ENCODE measurements around the gene MAP2. TPM values are rescaled to one million over a fixed set of nuclear protein-coding genes. Genes with fewer than 3 reads are reported as not detected.

The MAP2 gene
- total RNA-seq, 1 experiment from 2014 or later, result 71.1 TPM

- H3K9me2 ChIP-seq (ENCODE audit: insufficient read depth), result no peaks in the 10 kb centered on the region
- H2AFZ ChIP-seq, result no peak overlapping the region
- 0 out of 2 replicates have a peak, but pooled peaks cover 3% of the 10 kb centered on the region for H3F3A ChIP-seq (ENCODE audit: insufficient read depth, low read depth)
- ChIA-PET CTCF (no interaction called here), POLR2A (ENCODE audit: unreplicated experiment) (no interaction called here)
- H3K36me3 ChIP-seq (ENCODE audit: low read depth), result no peaks in the 10 kb centered on the region
- no peaks in the 10 kb centered on the region for H3K27me3 ChIP-seq (ENCODE audit: insufficient read depth, low read depth)
- H3K4me1 ChIP-seq (replicated peaks; ENCODE audit: insufficient read depth), result peaks cover 18% of the 10 kb centered on the region
- H3K79me2 ChIP-seq (ENCODE audit: low read depth), result no peaks in the 10 kb centered on the region
- no TSS peak for BruUV-seq (replicated peaks)
- intact Hi-C loops (cut with micrococcal nuclease; ENCODE audit: unreplicated experiment), result no loop called here
- no peak overlapping the region for H3K27ac ChIP-seq
- no peak for TF ChIP-seq CTCF (conservative IDR thresholded peaks at IDR 0.05)
- no peak for TF ChIP-seq EZH2 (IDR thresholded peaks at IDR 0.05; ENCODE audit: low read depth)
- no peak for DNase-seq
- H3K4me2 ChIP-seq, result no peak overlapping the region
- no peaks in the 10 kb centered on the region; the same call in 1 of the 2 replicates for H3K9me3 ChIP-seq (ENCODE audit: insufficient read depth, low read depth)
- no peak overlapping the region for H3K4me3 ChIP-seq
- no peaks in the 10 kb centered on the region for H4K20me1 ChIP-seq (ENCODE audit: insufficient read depth)
Observed at GRCh38 chr2:209468846-209469245, 45.0 kb downstream of the MAP2 start.

GRCh38 chr2:209469481-209469880, 45.6 kb downstream of the MAP2 start:
- no TSS peak for BruUV-seq (replicated peaks)
- Histone ChIP-seq H2AFZ (no peak overlapping the region), H4K20me1 (ENCODE audit: insufficient read depth) (no peaks in the 10 kb centered on the region), H3K36me3 (ENCODE audit: low read depth) (no peaks in the 10 kb centered on the region), H3K4me1 (replicated peaks; ENCODE audit: insufficient read depth) (peaks cover 24% of the 10 kb centered on the region), H3K4me2 (no peak overlapping the region), H3K27me3 (ENCODE audit: insufficient read depth, low read depth) (no peaks in the 10 kb centered on the region), H3K9me3 (ENCODE audit: insufficient read depth, low read depth) (no peaks in the 10 kb centered on the region; the same call in 1 of the 2 replicates), H3K79me2 (ENCODE audit: low read depth) (no peaks in the 10 kb centered on the region), H3K4me3 (no peak overlapping the region), H3K9me2 (ENCODE audit: insufficient read depth) (no peaks in the 10 kb centered on the region), H3F3A (ENCODE audit: insufficient read depth, low read depth) (0 out of 2 replicates have a peak, but pooled peaks cover 3% of the 10 kb centered on the region), H3K27ac (no peak overlapping the region)
- DNase-seq, result no peak
- POLR2A ChIA-PET (ENCODE audit: unreplicated experiment), result no interaction called here
- CTCF ChIA-PET, result no interaction called here
- intact Hi-C loops (cut with micrococcal nuclease; ENCODE audit: unreplicated experiment), result no loop called here
- TF ChIP-seq EZH2 (IDR thresholded peaks at IDR 0.05; ENCODE audit: low read depth), result no peak
- no peak for TF ChIP-seq CTCF (conservative IDR thresholded peaks at IDR 0.05)

- BruUV-seq (replicated peaks), result no TSS peak
- intact Hi-C loops (cut with micrococcal nuclease; ENCODE audit: unreplicated experiment), result loop anchor here (10.0 kb wide), 1 partner anchor 174 kb away; no protein-coding TSS in a partner anchor
- H4K20me1 ChIP-seq (ENCODE audit: insufficient read depth), result no peaks in the 10 kb centered on the region
- H3K4me3 ChIP-seq, result no peak overlapping the region
- ChIA-PET POLR2A (ENCODE audit: unreplicated experiment) (no interaction called here), CTCF (no interaction called here)
- TF ChIP-seq CTCF (conservative IDR thresholded peaks at IDR 0.05) (no peak), EZH2 (IDR thresholded peaks at IDR 0.05; ENCODE audit: low read depth) (no peak)
- H3K36me3 ChIP-seq (ENCODE audit: low read depth), result no peaks in the 10 kb centered on the region
- H3K9me2 ChIP-seq (ENCODE audit: insufficient read depth), result no peaks in the 10 kb centered on the region
- no peaks in the 10 kb centered on the region; the same call in 1 of the 2 replicates for H3K9me3 ChIP-seq (ENCODE audit: insufficient read depth, low read depth)
- no peak overlapping the region for H2AFZ ChIP-seq
- no peaks in the 10 kb centered on the region for H3K27me3 ChIP-seq (ENCODE audit: insufficient read depth, low read depth)
- H3K4me1 ChIP-seq (replicated peaks; ENCODE audit: insufficient read depth), result peaks cover 24% of the 10 kb centered on the region
- no peak overlapping the region for H3K27ac ChIP-seq
- no peak for DNase-seq
- H3K79me2 ChIP-seq (ENCODE audit: low read depth), result no peaks in the 10 kb centered on the region
- H3F3A ChIP-seq (ENCODE audit: insufficient read depth, low read depth), result 0 out of 2 replicates have a peak, but pooled peaks cover 3% of the 10 kb centered on the region
- no peak overlapping the region for H3K4me2 ChIP-seq
Observed at GRCh38 chr2:209470466-209470865, 46.6 kb downstream of the MAP2 start.

Data from PC-9 (cell line).